AG04450 (cell line): Measurements from ENCODE around the gene RIN3. TPM values are rescaled to one million over a fixed set of nuclear protein-coding genes. Genes with fewer than 3 reads are reported as not detected.

Source experiments
- CTCF ChIA-PET: fragments of 300-600, 350-600 bp; formaldehyde crosslinking; extraction: SDS; loops from one replicate; lab custom pipeline; 2022; ENCODE audit warnings: antibody characterized with exemption, inconsistent platforms; lab: Charles Lee
- POLR2A ChIA-PET: fragments of 350-600 bp; formaldehyde crosslinking; extraction: SDS; loops from one replicate; lab custom pipeline; 2021; ENCODE audit warnings: antibody characterized with exemption, inconsistent platforms; lab: Yijun Ruan, JAX
- DNase-seq: peaks from one replicate; pipeline ENCODE4 v3.0.0-alpha.2; 2011; ENCODE audit warnings: low read depth, low spot score
- H3K27ac ChIP-seq: one replicate; pipeline ENCODE4 v1.5.1; 2012; ENCODE audit warnings: low read depth, low read length, control low read depth
- H3K27me3 ChIP-seq: one replicate; pipeline ENCODE4 v1.6.0; 2012; ENCODE audit warnings: low read length; ENCODE audit not compliant: control insufficient read depth, insufficient read depth
- H3K4me3 ChIP-seq: 2 replicates; pipeline ENCODE4 v1.5.1; 2011; ENCODE audit warnings: mild to moderate bottlenecking, low read depth, low read length, control low read depth
- H3K9me3 ChIP-seq: 2 replicates; pipeline ENCODE4 v1.5.1; 2012; ENCODE audit warnings: low read length; ENCODE audit not compliant: control insufficient read depth, insufficient read depth
- polyA plus RNA-seq: library from polyadenylated mRNA; depleted of rRNA; stranded (reverse); fragments of >200 nt; gene quantifications from 2 replicates; pipeline ENCODE4 v1.2.3, GENCODE V29; 2011
- TF ChIP-seq, protein P1 (sequence below): IDR thresholded peaks from 2 replicates; pipeline ENCODE4 v1.5.1; 2011; ENCODE audit warnings: low read depth, low read length, control low read depth, inconsistent platforms

The RIN3 gene
- polyA plus RNA-seq, 1 experiment, result 3.7 TPM

DNA sequence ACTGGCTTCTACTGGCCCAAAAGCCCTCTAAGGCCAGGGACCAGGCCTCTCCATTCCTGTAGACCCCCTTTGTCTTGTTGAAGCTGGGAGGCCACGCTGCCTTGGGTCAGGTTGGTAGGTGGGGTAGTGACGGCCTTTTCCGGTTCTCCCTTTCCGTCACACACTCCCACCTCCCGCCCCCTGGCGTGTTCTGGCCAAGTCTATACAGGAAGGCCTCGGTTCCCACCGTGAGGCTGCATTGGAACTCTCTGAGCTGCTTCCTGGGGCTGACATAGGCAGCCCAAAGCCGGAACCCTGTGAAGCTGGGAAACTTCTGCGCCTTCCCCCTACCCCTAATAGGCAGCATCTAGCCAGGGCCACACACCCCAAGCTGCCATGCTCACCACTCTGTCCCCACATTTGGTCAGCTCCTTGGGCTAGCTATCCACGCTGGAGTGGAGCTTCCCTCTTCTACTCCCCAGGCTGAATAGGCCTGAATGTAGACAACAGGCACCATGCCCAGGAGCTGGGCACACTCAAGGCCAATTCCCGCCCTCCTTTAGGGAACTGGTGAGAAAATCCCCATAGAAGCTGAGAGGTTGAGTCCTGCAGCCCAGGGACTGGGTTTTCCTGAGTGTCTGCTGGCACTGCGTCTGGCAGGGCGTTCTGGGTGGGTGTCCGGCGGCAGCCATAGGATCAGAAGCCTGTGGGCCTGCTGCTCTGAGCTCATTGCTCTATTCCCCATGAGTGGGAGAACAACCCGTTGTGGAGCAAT is 35.7 kb downstream of the RIN3 start:
- Histone ChIP-seq H3K9me3 (no peaks in the 10 kb centered on the region), H3K27me3 (no peaks in the 10 kb centered on the region), H3K27ac (no peak overlapping the region), H3K4me3 (no peak overlapping the region)
- CTCF ChIA-PET, result interaction anchor here (1.0 kb wide), 1 partner anchor 132 kb away, joined by 4 read pairs; no protein-coding TSS in a partner anchor
- POLR2A ChIA-PET, result no interaction called here
- TF ChIP-seq, protein P1, sequence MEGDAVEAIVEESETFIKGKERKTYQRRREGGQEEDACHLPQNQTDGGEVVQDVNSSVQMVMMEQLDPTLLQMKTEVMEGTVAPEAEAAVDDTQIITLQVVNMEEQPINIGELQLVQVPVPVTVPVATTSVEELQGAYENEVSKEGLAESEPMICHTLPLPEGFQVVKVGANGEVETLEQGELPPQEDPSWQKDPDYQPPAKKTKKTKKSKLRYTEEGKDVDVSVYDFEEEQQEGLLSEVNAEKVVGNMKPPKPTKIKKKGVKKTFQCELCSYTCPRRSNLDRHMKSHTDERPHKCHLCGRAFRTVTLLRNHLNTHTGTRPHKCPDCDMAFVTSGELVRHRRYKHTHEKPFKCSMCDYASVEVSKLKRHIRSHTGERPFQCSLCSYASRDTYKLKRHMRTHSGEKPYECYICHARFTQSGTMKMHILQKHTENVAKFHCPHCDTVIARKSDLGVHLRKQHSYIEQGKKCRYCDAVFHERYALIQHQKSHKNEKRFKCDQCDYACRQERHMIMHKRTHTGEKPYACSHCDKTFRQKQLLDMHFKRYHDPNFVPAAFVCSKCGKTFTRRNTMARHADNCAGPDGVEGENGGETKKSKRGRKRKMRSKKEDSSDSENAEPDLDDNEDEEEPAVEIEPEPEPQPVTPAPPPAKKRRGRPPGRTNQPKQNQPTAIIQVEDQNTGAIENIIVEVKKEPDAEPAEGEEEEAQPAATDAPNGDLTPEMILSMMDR, result no peak
- no peak for DNase-seq

DNA sequence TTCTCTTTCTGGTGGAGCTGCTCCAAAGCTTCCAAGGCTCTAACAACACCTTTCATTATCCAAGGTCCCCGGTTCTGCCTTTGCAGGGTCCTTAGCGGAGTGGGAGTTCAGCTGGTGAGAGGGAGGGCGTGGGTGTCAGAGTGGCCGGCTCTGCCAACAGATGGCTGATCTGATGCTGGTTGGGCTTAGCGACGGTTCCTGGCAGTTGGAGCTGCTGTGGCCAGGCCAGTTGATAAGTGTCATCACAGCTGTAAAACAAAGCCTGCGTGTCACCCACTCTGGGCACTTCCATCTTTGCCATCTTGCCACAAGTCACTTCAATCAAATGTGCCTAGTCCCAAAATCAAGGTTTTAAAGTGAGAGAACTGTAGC is 36.3 kb downstream of the RIN3 start:
- no peak for DNase-seq
- no peak overlapping the region for H3K27ac ChIP-seq
- no peaks in the 10 kb centered on the region for H3K9me3 ChIP-seq
- ChIA-PET CTCF (interaction anchor here (1.0 kb wide), 1 partner anchor 132 kb away, joined by 4 read pairs; no protein-coding TSS in a partner anchor), POLR2A (no interaction called here)
- H3K27me3 ChIP-seq, result no peaks in the 10 kb centered on the region
- H3K4me3 ChIP-seq, result no peak overlapping the region
- TF ChIP-seq, protein P1, result no peak

DNA sequence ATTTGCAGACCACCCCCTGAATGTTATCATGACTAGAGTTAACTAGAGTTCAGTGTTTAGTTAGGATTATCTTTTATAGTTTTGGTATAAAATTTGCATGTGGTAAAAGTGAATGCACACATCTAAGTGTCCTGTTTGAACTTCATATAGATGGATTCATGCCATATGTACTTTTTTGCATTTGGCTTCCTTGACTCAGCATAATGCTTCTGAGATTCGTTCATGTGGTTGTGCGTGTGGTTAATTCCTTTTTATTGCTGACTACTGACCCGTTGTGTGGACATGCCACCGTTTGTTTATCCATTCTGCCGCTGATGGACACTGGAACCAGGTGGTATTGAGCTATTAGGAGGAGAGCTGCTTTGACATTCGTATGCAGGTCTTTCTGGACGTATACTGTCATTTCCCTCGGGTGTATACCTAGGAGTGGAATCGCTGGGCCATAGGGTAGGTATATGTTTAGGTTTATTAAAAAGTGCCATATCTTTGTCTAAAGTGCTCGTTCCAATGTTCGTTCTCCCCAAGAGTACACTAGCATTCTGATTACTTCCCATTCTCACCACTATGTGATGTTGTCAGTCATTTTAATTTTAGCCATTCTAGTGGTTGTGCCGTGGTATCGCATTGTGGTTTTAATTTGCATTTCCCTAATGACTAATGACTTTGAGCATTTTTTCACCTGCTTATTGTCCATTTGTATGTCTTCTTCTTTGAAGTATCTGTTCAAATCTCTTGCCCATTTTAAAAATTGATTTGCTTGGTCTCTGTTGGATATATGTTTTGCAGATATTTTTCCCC is 37.7 kb downstream of the RIN3 start:
- CTCF ChIA-PET, result no interaction called here
- Histone ChIP-seq H3K27me3 (no peaks in the 10 kb centered on the region), H3K27ac (no peak overlapping the region), H3K4me3 (no peak overlapping the region), H3K9me3 (no peaks in the 10 kb centered on the region; the same call in 1 of the 2 replicates)
- DNase-seq, result no peak
- POLR2A ChIA-PET, result no interaction called here
- TF ChIP-seq, protein P1, result no peak

- Histone ChIP-seq H3K9me3 (no peaks in the 10 kb centered on the region; the same call in 1 of the 2 replicates), H3K27ac (no peak overlapping the region), H3K4me3 (no peak overlapping the region), H3K27me3 (no peaks in the 10 kb centered on the region)
- ChIA-PET CTCF (no interaction called here), POLR2A (no interaction called here)
- no peak for DNase-seq
- TF ChIP-seq, protein P1, result no peak
Measured at GRCh38 chr14:92552066-92552465, 38.5 kb downstream of the RIN3 start.

DNA sequence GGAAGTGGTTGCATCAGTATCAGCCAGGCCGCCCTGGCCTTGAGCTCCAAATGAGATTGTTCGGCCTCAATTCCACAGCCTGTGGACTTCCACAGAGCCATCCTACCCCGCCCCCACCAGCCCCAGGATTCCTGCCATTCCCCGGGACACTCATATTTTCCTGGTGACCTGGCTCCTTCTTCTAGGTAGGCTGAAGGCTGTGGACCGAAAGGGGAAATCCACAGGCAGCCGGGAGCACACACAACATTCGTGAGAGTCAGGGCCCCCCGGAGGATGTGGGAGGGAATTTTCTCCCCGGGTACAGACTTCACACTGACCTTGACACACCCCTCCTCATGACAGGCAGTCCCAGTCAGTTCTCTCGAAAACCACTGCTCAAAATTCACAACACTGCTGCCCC is 39.9 kb downstream of the RIN3 start:
- H3K27me3 ChIP-seq, result no peaks in the 10 kb centered on the region
- H3K27ac ChIP-seq, result no peak overlapping the region
- POLR2A ChIA-PET, result no interaction called here
- CTCF ChIA-PET, result interaction anchor here (0.8 kb wide), 1 partner anchor 9 kb away, joined by 3 read pairs; no protein-coding TSS in a partner anchor
- no peak for DNase-seq
- H3K4me3 ChIP-seq, result no peak overlapping the region
- H3K9me3 ChIP-seq, result no peaks in the 10 kb centered on the region; the same call in 1 of the 2 replicates
- TF ChIP-seq, protein P1, result peak; percentile 18; the same call in 1 of the 2 replicates
